ENCODE results near the gene KCNQ1. TPM values are rescaled to one million over a fixed set of nuclear protein-coding genes. Genes with fewer than 3 reads are reported as not detected.

The KCNQ1 gene
- total and polyA plus RNA-seq, 2 donors (not counting 1 experiment from before 2014, with no cell fraction given) = 21.5 to 28.8 TPM

GRCh38 chr11:2525166-2525861 is 80.5 kb downstream of the KCNQ1 start:
- peaks cover 44% of the 10 kb centered on the region for H3K4me1 Mint-ChIP-seq
- ATAC-seq (ENCODE audit: low read depth) (no peak), DNase-seq (no peak)
- Histone ChIP-seq H3K79me2 (ENCODE audit: control insufficient read depth, insufficient read depth, low read length) (no peaks in the 10 kb centered on the region), H3K9me3 (ENCODE audit: control extremely low read depth in 1 of 3, control insufficient read depth in 2 of 3, insufficient read depth in 1 of 3, low read length in 2 of 3) (no peaks in the 10 kb centered on the region), H3K9ac (ENCODE audit: low read length) (no peak overlapping the region), H3K36me3 (replicated peaks in 1 of 2; ENCODE audit: control extremely low read depth in 1 of 2, control insufficient read depth in 1 of 2, extremely low read depth in 1 of 2, insufficient read depth in 2 of 2, low read length in 1 of 2) (peaks cover 0 to 5% of the 10 kb centered on the region in 2 experiments), H3K4me3 (ENCODE audit: control extremely low read depth in 1 of 5, extremely low read depth in 1 of 5, insufficient read depth in 1 of 5, low read depth in 2 of 5, low read length in 4 of 5) (no peak overlapping the region), H3K27ac (ENCODE audit: low read length in 2 of 2) (no peak overlapping the region), H2AFZ (ENCODE audit: insufficient read depth, low read depth, low read length, poor library complexity, severe bottlenecking) (no peak overlapping the region), H3K27me3 (replicated peaks in 1 of 4; ENCODE audit: control extremely low read depth in 1 of 4, control insufficient read depth in 3 of 4, insufficient read depth in 4 of 4, low read length in 3 of 4) (no peaks in the 10 kb centered on the region), H4K20me1 (ENCODE audit: control insufficient read depth, insufficient read depth, low read length, poor library complexity, severe bottlenecking) (peaks cover 20% of the 10 kb centered on the region), H3K4me2 (replicated peaks; ENCODE audit: low read depth, low read length, poor library complexity, severe bottlenecking) (peak overlapping the region; percentile 94), H3K4me1 (ENCODE audit: control insufficient read depth in 2 of 2, insufficient read depth in 2 of 2, low read length in 2 of 2) (peaks cover 25 to 41% of the 10 kb centered on the region in 2 donors)
- ChIA-PET CTCF (interaction anchor here (1.0 to 12.8 kb wide), 3 partner anchors 105 to 566 kb away, joined by 3 to 595 read pairs (median 4); partner anchors contain the start of gene CDKN1C), POLR2A (interaction anchor here (1.5 kb wide), 1 partner anchor 80 kb away, joined by 7 read pairs; the partner anchor contains the start of gene KCNQ1)
- peak overlapping the region; percentile 83 for H3K4me3 Mint-ChIP-seq
- TF ChIP-seq EZH2 (IDR thresholded peaks at IDR 0.05; ENCODE audit: borderline replicate concordance, insufficient read depth, low read depth, low read length, poor library complexity, severe bottlenecking) = no peak
- TF ChIP-seq, protein P1, sequence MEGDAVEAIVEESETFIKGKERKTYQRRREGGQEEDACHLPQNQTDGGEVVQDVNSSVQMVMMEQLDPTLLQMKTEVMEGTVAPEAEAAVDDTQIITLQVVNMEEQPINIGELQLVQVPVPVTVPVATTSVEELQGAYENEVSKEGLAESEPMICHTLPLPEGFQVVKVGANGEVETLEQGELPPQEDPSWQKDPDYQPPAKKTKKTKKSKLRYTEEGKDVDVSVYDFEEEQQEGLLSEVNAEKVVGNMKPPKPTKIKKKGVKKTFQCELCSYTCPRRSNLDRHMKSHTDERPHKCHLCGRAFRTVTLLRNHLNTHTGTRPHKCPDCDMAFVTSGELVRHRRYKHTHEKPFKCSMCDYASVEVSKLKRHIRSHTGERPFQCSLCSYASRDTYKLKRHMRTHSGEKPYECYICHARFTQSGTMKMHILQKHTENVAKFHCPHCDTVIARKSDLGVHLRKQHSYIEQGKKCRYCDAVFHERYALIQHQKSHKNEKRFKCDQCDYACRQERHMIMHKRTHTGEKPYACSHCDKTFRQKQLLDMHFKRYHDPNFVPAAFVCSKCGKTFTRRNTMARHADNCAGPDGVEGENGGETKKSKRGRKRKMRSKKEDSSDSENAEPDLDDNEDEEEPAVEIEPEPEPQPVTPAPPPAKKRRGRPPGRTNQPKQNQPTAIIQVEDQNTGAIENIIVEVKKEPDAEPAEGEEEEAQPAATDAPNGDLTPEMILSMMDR (IDR thresholded peaks at IDR 0.05) = no peak
- H3K27ac Mint-ChIP-seq = peak overlapping the region; percentile 83
- no peaks in the 10 kb centered on the region for H3K9me3 Mint-ChIP-seq (ENCODE audit: insufficient read depth)
- intact Hi-C loops (cut with micrococcal nuclease) = loop anchor here (5.0 kb wide), 2 partner anchors 223 to 338 kb away; partner anchors contain the start of genes C11orf21 and TSPAN32
- no peaks in the 10 kb centered on the region for H3K27me3 Mint-ChIP-seq
- WGBS (ENCODE audit: insufficient coverage) = 93% methylated on average over 17 of the region's 17 CpGs

Data from B cell (primary cell).